ENCODE measurements around the gene NSA2. TPM values are rescaled to one million over a fixed set of nuclear protein-coding genes. Genes with fewer than 3 reads are reported as not detected.
A peak's percentile ranks its signal among the peaks of the same experiment; 100 is the strongest.
"Not testable (repeated sequence)": the region's sequence is repeated elsewhere in the genome, so short reads cannot be mapped to it uniquely, and the experiment has no call there.

NSA2 gene
- total RNA-seq, 1 donor from 2014 or later: 143 TPM

DNA sequence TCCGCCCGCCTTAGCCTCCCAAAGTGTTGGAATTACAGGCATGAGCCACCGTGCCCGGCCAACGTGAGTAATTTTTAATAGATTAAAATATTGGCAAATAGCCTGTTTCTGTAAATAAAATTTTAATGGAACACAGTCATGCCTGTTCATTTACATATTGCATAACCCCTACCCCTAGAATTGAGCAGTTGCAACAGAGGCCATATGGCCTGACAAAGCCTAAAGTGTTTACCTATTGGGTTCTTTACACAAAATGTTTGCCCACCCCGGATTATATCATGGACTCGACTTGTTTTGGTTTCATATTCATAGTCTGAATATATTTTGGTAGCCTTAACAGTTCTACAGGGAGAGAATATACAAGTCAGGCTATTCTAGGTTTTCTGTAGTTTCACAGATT is 5.3 kb downstream of the NSA2 start:
- no peak for DNase-seq (ENCODE audit: low read depth)
- TF ChIP-seq, protein P1, sequence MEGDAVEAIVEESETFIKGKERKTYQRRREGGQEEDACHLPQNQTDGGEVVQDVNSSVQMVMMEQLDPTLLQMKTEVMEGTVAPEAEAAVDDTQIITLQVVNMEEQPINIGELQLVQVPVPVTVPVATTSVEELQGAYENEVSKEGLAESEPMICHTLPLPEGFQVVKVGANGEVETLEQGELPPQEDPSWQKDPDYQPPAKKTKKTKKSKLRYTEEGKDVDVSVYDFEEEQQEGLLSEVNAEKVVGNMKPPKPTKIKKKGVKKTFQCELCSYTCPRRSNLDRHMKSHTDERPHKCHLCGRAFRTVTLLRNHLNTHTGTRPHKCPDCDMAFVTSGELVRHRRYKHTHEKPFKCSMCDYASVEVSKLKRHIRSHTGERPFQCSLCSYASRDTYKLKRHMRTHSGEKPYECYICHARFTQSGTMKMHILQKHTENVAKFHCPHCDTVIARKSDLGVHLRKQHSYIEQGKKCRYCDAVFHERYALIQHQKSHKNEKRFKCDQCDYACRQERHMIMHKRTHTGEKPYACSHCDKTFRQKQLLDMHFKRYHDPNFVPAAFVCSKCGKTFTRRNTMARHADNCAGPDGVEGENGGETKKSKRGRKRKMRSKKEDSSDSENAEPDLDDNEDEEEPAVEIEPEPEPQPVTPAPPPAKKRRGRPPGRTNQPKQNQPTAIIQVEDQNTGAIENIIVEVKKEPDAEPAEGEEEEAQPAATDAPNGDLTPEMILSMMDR (conservative IDR thresholded peaks at IDR 0.05; ENCODE audit: low read depth, low read length): no peak
- no peak overlapping the region for H3K4me3 ChIP-seq (ENCODE audit: low read depth, low read length)

DNA sequence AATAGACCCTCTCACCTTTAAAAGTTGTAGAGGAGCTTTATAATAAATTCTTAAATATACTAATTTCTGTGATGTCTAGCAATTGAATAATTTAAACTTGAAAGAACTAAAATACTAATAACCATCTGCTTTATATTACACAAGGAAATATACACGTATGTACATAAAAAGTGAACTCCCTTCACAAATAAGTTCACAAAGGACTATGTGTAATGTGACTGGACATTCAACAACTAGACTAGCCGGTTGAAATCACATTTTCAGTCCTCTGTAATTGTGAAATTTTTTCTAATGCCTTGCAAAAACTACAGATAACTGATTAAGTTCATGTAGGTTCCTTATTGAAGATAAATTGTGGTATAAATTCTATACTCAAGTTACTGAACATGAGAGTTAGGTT is 11.6 kb downstream of the NSA2 start:
- TF ChIP-seq, protein P1 (conservative IDR thresholded peaks at IDR 0.05; ENCODE audit: low read depth, low read length): no peak
- H3K4me3 ChIP-seq (ENCODE audit: low read depth, low read length): no peak overlapping the region
- DNase-seq (ENCODE audit: low read depth): no peak

DNA sequence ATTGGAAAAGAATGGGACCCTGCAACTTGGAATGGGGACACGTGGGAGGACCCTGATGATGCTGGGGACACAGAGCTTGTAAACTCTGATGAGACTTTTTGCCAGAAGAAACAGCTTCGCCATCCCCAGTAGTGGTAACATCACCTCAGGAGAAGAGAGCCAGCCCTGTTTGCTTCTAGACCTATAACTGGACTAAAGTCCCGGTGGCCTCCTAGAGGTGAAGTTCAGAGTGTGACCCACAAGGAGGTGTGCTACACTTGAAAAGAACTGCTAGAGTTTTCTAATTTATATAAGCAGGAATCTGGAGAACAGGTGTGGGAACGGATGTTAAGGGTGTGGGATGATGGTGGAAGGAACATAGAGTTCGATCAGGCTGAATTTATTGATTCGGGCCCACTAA is 19.8 kb downstream of the NSA2 start:
- no peak overlapping the region for H3K4me3 ChIP-seq (ENCODE audit: low read depth, low read length)
- DNase-seq (ENCODE audit: low read depth): no peak
- TF ChIP-seq, protein P1 (conservative IDR thresholded peaks at IDR 0.05; ENCODE audit: low read depth, low read length): peak; percentile 7

DNA sequence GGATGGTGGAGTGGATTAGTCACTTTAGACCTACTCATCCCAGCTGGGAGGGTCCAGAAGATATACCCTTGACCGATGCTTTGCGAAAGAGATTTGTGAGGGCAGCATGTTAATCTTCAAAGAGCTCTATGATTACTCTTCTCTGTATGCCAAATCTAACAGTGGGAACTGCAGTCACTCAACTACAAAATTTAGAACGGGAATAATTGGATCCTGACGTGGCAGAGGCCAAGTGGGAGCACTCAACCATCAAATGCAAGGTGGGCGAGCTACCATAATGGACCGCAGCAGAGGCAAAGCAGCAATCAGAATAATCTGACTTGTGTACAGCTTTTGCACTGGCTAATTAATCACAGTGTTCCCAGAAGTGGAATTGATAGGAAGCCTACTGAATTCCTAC is 20.4 kb downstream of the NSA2 start:
- DNase-seq (ENCODE audit: low read depth): no peak
- TF ChIP-seq, protein P1 (conservative IDR thresholded peaks at IDR 0.05; ENCODE audit: low read depth, low read length): no peak
- H3K4me3 ChIP-seq (ENCODE audit: low read depth, low read length): no peak overlapping the region

DNA sequence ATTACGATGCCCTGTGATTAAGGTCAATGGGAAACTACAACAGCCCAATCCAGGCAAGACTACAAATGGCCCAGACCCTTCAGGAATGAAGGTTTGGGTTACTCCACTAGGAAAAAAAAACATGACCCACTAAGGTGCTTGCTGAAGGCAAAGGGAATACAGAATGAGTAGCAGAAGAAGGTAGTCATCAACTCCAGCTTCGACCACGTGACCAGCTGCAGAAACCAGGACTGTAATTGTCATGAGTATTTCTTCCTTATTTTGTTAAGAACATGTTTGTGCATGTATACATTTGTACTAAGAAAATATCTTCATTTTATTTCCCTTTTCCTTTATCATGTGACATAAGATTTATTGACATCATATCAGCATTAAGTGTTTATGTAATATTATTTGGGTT is 24.6 kb downstream of the NSA2 start:
- not testable (repeated sequence) for H3K4me3 ChIP-seq (ENCODE audit: low read depth, low read length); DNase-seq (ENCODE audit: low read depth)

DNA sequence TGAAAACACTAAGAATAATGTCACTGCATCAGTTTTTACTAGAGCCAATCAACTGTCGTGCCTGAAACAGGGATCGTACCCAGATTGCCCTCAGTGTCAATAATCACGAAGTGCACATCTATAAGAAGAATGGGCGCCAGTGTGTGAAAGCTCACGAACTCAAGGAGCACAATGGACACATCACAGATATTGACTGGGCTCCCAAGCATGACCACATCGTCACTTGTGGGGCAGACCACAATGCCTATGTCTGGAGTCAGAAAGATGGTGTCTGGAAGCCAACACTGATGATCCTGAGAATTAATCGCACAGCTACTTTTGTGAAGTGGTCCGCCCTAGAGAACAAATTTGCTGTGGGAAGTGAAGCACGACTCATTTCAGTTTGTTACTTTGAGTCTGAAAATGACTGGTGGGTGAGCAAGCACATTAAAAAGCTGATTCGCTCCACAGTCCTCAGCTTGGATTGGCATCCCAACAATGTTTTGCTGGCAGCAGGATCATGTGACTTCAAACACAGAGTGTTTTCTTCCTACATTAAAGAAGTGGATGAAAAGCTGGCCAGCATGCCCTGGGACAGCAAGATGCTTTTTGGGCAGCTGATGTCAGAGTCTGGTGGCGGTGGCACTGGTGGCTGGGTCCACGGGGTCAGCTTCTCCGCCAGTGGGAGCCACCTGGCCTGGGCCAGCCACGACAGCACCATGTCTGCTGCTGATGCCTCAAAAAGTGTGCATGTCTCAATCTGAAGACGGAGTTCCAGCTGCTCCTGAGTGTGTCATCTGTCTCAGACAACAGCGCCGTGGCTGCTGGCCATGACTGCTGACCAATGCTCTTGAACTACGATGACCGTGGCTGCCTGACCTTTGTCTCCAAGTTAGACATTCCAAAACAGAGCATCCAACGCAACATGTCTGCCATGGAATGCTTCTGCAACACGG is 32.2 kb downstream of the NSA2 start:
- TF ChIP-seq, protein P1 (conservative IDR thresholded peaks at IDR 0.05; ENCODE audit: low read depth, low read length): no peak
- no peak overlapping the region for H3K4me3 ChIP-seq (ENCODE audit: low read depth, low read length)
- peak; percentile 58 for DNase-seq (ENCODE audit: low read depth)

DNA sequence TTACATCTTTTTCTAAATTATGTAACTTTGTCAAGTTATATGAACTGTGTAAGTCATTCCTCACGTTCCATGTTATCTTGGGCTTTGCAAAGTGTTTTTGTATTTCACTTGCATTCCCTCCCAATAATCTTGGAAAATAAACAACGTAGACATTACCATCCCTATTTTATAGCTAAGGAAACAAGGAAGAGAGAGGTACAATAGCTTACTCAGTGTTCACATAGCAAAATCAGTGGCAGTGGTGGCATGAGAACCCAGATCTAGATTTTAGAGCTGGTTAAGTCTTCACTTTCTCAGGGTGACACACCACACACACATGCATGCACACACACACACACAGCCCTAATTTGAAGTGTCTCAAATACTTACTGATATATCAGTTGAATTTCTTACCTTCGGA is 34.1 kb downstream of the NSA2 start:
- no peak for DNase-seq (ENCODE audit: low read depth)
- H3K4me3 ChIP-seq (ENCODE audit: low read depth, low read length): no peak overlapping the region
- TF ChIP-seq, protein P1 (conservative IDR thresholded peaks at IDR 0.05; ENCODE audit: low read depth, low read length): no peak
